ENCODE data around the gene CCL19.

Gene CCL19

GRCh38 chr9:34693560-34693959, 2.5 kb upstream of the CCL19 start:
- DNase-seq, result no peak

- no peak for DNase-seq
Observed at GRCh38 chr9:34691936-34692315, 850 bp upstream of the CCL19 start.

- no peak for DNase-seq
Observed at GRCh38 chr9:34689512-34689911, 1.6 kb downstream of the CCL19 start.

GRCh38 chr9:34689116-34689470, 2.0 kb downstream of the CCL19 start:
- DNase-seq, result no peak

GRCh38 chr9:34688329-34689115, 2.6 kb downstream of the CCL19 start:
- no peak for DNase-seq

GRCh38 chr9:34687276-34688030, 3.6 kb downstream of the CCL19 start:
- no peak for DNase-seq

GRCh38 chr9:34686732-34687131, 4.3 kb downstream of the CCL19 start:
- DNase-seq, result no peak

GRCh38 chr9:34686231-34686630, 4.8 kb downstream of the CCL19 start:
- no peak for DNase-seq

GRCh38 chr9:34685591-34685990, 5.5 kb downstream of the CCL19 start:
- no peak for DNase-seq

- no peak for DNase-seq
Observed at GRCh38 chr9:34684816-34685215, 6.3 kb downstream of the CCL19 start.

GRCh38 chr9:34684145-34684544, 6.9 kb downstream of the CCL19 start:
- no peak for DNase-seq

- no peak for DNase-seq
Observed at GRCh38 chr9:34675869-34676268, 15.2 kb downstream of the CCL19 start.

- peak; percentile 56 for DNase-seq
Observed at GRCh38 chr9:34675048-34675714, 15.9 kb downstream of the CCL19 start.

GRCh38 chr9:34674440-34674839, 16.6 kb downstream of the CCL19 start:
- DNase-seq, result no peak

- no peak for DNase-seq
Observed at GRCh38 chr9:34671307-34671706, 19.8 kb downstream of the CCL19 start.

GRCh38 chr9:34669809-34670562, 21.1 kb downstream of the CCL19 start:
- DNase-seq, result no peak

GRCh38 chr9:34665381-34666250, 25.5 kb downstream of the CCL19 start:
- DNase-seq, result peak; percentile 90

GRCh38 chr9:34665067-34665380, 26.1 kb downstream of the CCL19 start:
- no peak for DNase-seq

GRCh38 chr9:34664281-34665066, 26.6 kb downstream of the CCL19 start:
- DNase-seq, result peak; percentile 85

- DNase-seq, result peak; percentile 92
Observed at GRCh38 chr9:34663303-34663605, 27.8 kb downstream of the CCL19 start.

GRCh38 chr9:34662526-34663302, 28.4 kb downstream of the CCL19 start, which contains the start of gene CCL27:
Gene CCL27, minus strand, starts transcription at chr9:34662657. Its CDS starts 24 bp downstream, at chr9:34662633.
- peak; percentile 74 for DNase-seq
